AG04450 (cell line): ENCODE results near the gene CERS6. TPM values are rescaled to one million over a fixed set of nuclear protein-coding genes. Genes with fewer than 3 reads are reported as not detected.

Source experiments
- CTCF ChIA-PET: fragments of 300-600, 350-600 bp; formaldehyde crosslinking; extraction: SDS; loops from one replicate; lab custom pipeline; 2022; ENCODE audit warnings: antibody characterized with exemption, inconsistent platforms; lab: Charles Lee
- POLR2A ChIA-PET: fragments of 350-600 bp; formaldehyde crosslinking; extraction: SDS; loops from one replicate; lab custom pipeline; 2021; ENCODE audit warnings: antibody characterized with exemption, inconsistent platforms; lab: Yijun Ruan, JAX
- DNase-seq: peaks from one replicate; pipeline ENCODE4 v3.0.0-alpha.2; 2011; ENCODE audit warnings: low read depth, low spot score
- H3K27ac ChIP-seq: one replicate; pipeline ENCODE4 v1.5.1; 2012; ENCODE audit warnings: low read depth, low read length, control low read depth
- H3K27me3 ChIP-seq: one replicate; pipeline ENCODE4 v1.6.0; 2012; ENCODE audit warnings: low read length; ENCODE audit not compliant: control insufficient read depth, insufficient read depth
- H3K4me3 ChIP-seq: 2 replicates; pipeline ENCODE4 v1.5.1; 2011; ENCODE audit warnings: mild to moderate bottlenecking, low read depth, low read length, control low read depth
- H3K9me3 ChIP-seq: 2 replicates; pipeline ENCODE4 v1.5.1; 2012; ENCODE audit warnings: low read length; ENCODE audit not compliant: control insufficient read depth, insufficient read depth
- polyA plus RNA-seq: library from polyadenylated mRNA; depleted of rRNA; stranded (reverse); fragments of >200 nt; gene quantifications from 2 replicates; pipeline ENCODE4 v1.2.3, GENCODE V29; 2011
- TF ChIP-seq, protein P1 (sequence below): IDR thresholded peaks from 2 replicates; pipeline ENCODE4 v1.5.1; 2011; ENCODE audit warnings: low read depth, low read length, control low read depth, inconsistent platforms

The CERS6 gene
- polyA plus RNA-seq, 1 experiment, result 6.2 TPM

DNA sequence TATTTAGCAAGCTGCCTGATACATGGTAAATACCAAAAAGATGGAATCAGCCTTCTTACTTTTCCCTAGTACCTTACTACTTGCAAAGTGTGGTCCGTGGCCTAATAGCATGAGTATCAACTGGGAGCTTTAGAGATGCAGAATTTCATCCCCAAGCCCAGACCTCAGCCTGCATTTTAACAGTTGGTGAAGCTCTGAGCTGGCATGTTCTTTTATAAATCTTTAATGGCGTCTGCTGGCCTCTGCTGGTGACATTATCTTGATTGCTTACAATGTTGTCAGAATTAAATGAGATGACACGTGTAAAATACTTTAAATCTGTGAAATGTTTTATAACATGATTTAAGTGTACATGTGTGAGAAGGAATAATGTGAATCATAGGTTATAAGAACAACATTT lies 231.2 kb downstream of the CERS6 start:
- no peak overlapping the region for H3K27ac ChIP-seq
- H3K9me3 ChIP-seq, result no peaks in the 10 kb centered on the region
- ChIA-PET POLR2A (interaction anchor here (0.5 kb wide), 1 partner anchor 77 kb away, joined by 3 read pairs; no protein-coding TSS in a partner anchor), CTCF (interaction anchor here (1.1 to 3.9 kb wide), 4 partner anchors 15 to 343 kb away, joined by 3 to 40 read pairs (median 7); no protein-coding TSS in a partner anchor)
- H3K27me3 ChIP-seq, result no peaks in the 10 kb centered on the region
- TF ChIP-seq, protein P1, sequence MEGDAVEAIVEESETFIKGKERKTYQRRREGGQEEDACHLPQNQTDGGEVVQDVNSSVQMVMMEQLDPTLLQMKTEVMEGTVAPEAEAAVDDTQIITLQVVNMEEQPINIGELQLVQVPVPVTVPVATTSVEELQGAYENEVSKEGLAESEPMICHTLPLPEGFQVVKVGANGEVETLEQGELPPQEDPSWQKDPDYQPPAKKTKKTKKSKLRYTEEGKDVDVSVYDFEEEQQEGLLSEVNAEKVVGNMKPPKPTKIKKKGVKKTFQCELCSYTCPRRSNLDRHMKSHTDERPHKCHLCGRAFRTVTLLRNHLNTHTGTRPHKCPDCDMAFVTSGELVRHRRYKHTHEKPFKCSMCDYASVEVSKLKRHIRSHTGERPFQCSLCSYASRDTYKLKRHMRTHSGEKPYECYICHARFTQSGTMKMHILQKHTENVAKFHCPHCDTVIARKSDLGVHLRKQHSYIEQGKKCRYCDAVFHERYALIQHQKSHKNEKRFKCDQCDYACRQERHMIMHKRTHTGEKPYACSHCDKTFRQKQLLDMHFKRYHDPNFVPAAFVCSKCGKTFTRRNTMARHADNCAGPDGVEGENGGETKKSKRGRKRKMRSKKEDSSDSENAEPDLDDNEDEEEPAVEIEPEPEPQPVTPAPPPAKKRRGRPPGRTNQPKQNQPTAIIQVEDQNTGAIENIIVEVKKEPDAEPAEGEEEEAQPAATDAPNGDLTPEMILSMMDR, result no peak
- no peak overlapping the region for H3K4me3 ChIP-seq
- no peak for DNase-seq

DNA sequence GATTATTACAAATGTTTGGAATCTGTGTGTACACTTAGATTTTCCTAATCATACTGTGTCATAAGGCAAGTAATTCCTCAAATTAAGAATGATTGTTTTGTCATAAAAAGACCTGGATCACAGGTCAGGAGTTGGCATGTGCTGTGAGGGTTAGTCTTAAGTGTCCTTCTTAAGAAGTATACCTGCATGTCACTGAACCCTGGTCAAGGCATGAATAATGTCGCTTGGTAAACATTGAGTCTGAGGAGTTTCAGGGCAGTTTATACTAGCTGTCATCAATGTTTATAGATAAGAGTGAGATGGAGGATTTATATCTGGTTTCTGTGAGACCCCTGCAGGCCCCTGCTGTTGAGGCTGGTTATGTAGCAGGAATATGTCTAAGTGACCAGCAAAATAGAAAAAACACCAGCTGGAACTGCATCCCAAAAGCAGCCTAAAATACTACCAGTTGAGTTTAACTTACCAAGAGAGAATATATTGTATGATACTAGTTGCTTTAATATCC lies 234.4 kb downstream of the CERS6 start:
- ChIA-PET POLR2A (no interaction called here), CTCF (no interaction called here)
- H3K4me3 ChIP-seq, result no peak overlapping the region
- TF ChIP-seq, protein P1, result no peak
- no peaks in the 10 kb centered on the region for H3K27me3 ChIP-seq
- no peak for DNase-seq
- H3K27ac ChIP-seq, result no peak overlapping the region
- H3K9me3 ChIP-seq, result no peaks in the 10 kb centered on the region

GRCh38 chr2:168691221-168691620 lies 235.1 kb downstream of the CERS6 start:
- ChIA-PET CTCF (no interaction called here), POLR2A (no interaction called here)
- DNase-seq, result no peak
- TF ChIP-seq, protein P1, result no peak
- H3K27ac ChIP-seq, result no peak overlapping the region
- H3K27me3 ChIP-seq, result no peaks in the 10 kb centered on the region
- no peaks in the 10 kb centered on the region for H3K9me3 ChIP-seq
- no peak overlapping the region for H3K4me3 ChIP-seq

DNA sequence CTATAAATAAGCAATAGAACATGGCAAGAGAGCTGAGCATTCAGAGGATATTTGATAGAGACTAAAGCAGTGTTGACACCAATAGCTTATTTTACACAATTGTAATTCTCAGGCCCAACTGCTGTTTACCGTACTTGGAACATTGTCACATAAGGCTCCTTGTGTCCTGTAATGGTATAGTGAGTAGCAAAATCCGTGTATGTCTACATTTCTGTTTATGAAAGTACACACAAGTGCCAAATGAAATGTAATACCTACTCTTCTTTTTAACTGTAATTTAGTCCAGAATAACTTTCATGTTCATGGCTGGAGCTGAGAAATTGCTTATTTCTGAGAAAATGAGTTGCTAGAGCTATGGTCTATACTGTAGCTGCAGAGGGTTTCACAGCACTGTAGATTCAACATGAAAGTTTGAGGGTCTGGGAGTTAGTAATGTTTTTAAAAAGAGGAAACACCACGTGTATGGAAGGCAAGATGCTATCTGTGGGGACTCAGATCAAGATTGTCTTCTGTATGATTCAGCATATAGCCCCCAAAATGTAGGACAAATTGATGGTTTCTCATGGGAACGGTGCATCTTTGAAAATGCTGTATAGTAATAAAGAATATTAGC lies 236.2 kb downstream of the CERS6 start:
- ChIA-PET CTCF (interaction anchor here (0.6 kb wide), 1 partner anchor 203 kb away, joined by 6 read pairs; no protein-coding TSS in a partner anchor), POLR2A (no interaction called here)
- Histone ChIP-seq H3K9me3 (no peaks in the 10 kb centered on the region), H3K27me3 (no peaks in the 10 kb centered on the region), H3K4me3 (no peak overlapping the region), H3K27ac (no peak overlapping the region)
- TF ChIP-seq, protein P1, result no peak
- no peak for DNase-seq

GRCh38 chr2:168694173-168694572 lies 238.1 kb downstream of the CERS6 start:
- ChIA-PET POLR2A (no interaction called here), CTCF (no interaction called here)
- Histone ChIP-seq H3K9me3 (no peaks in the 10 kb centered on the region), H3K27me3 (no peaks in the 10 kb centered on the region), H3K4me3 (no peak overlapping the region), H3K27ac (no peak overlapping the region)
- TF ChIP-seq, protein P1, result no peak
- no peak for DNase-seq
